ENCODE data around the gene CHD2. TPM values are rescaled to one million over a fixed set of nuclear protein-coding genes. Genes with fewer than 3 reads are reported as not detected.

The CHD2 gene
- total RNA-seq, 1 experiment from 2014 or later = 81.8 TPM

- ATAC-seq (no peak), DNase-seq (ENCODE audit: low read depth, low spot score) (no peak)
- in situ Hi-C loops (cut with HindIII; ENCODE audit: low pct_unique_long_range_greater_than_20kb, low sequenced_read_pairs) (no loop called here), intact Hi-C loops (cut with micrococcal nuclease; ENCODE audit: unreplicated experiment) (no loop called here)
- Histone ChIP-seq H3K4me3 (ENCODE audit: low read depth in 2 of 2, low read length in 2 of 2) (peak overlapping the region; percentile 85), H3K36me3 (ENCODE audit: control insufficient read depth, insufficient read depth, low read length) (peaks cover 64% of the 10 kb centered on the region), H3K9me3 (ENCODE audit: control insufficient read depth, insufficient read depth, low read depth, low read length) (no peaks in the 10 kb centered on the region), H3K4me1 (ENCODE audit: control insufficient read depth, insufficient read depth, low read length) (peaks cover 44% of the 10 kb centered on the region), H3K27ac (ENCODE audit: low read length) (peak overlapping the region; percentile 98), H3K27me3 (ENCODE audit: control insufficient read depth, insufficient read depth, low read length) (no peaks in the 10 kb centered on the region)
- CTCF ChIA-PET = interaction anchor here (0.7 kb wide), 1 partner anchor 15 kb away, joined by 5 read pairs; no protein-coding TSS in a partner anchor
- TF ChIP-seq TCF7L2 (IDR thresholded peaks at IDR 0.05; ENCODE audit: low read depth, low read length) (no peak), POLR2AphosphoS5 (IDR thresholded peaks at IDR 0.05; ENCODE audit: low read depth, low read length) (peak; percentile 19; the same call in 1 of the 2 replicates), CTCF (IDR thresholded peaks at IDR 0.05) (no peak)
- no TSS peak for BruUV-seq (replicated peaks)
- POLR2A ChIA-PET = interaction anchor here (0.5 to 4.6 kb wide), 8 partner anchors 16 to 135 kb away, joined by 3 to 84 read pairs (median 6); partner anchors contain the start of gene CHD2
These were observed 15.5 kb upstream of the CHD2 start for GRCh38 chr15:92884436-92885223.

GRCh38 chr15:92885224-92886041 is 14.7 kb upstream of the CHD2 start:
- Histone ChIP-seq H3K4me3 (ENCODE audit: low read depth in 2 of 2, low read length in 2 of 2) (peak overlapping the region; percentile 85), H3K9me3 (ENCODE audit: control insufficient read depth, insufficient read depth, low read depth, low read length) (no peaks in the 10 kb centered on the region), H3K27me3 (ENCODE audit: control insufficient read depth, insufficient read depth, low read length) (no peaks in the 10 kb centered on the region), H3K27ac (ENCODE audit: low read length) (peak overlapping the region; percentile 98), H3K36me3 (ENCODE audit: control insufficient read depth, insufficient read depth, low read length) (peaks cover 67% of the 10 kb centered on the region), H3K4me1 (ENCODE audit: control insufficient read depth, insufficient read depth, low read length) (peaks cover 39% of the 10 kb centered on the region)
- ChIA-PET POLR2A (interaction anchor here (0.5 to 4.6 kb wide), 8 partner anchors 15 to 112 kb away, joined by 3 to 84 read pairs (median 4); partner anchors contain the start of gene CHD2), CTCF (interaction anchor here (0.7 kb wide), 1 partner anchor 14 kb away, joined by 5 read pairs; no protein-coding TSS in a partner anchor)
- in situ Hi-C loops (cut with HindIII; ENCODE audit: low pct_unique_long_range_greater_than_20kb, low sequenced_read_pairs) = no loop called here
- no TSS peak for BruUV-seq (replicated peaks)
- DNase-seq (ENCODE audit: low read depth, low spot score) (no peak), ATAC-seq (no peak)
- TF ChIP-seq POLR2AphosphoS5 (IDR thresholded peaks at IDR 0.05; ENCODE audit: low read depth, low read length) (peak; percentile 21; the same call in 1 of the 2 replicates), REST (IDR thresholded peaks at IDR 0.05; ENCODE audit: insufficient read depth in 1 of 2, low read depth in 2 of 2, low read length in 1 of 2) (no peak), SIN3A (IDR thresholded peaks at IDR 0.05; ENCODE audit: borderline replicate concordance, insufficient read depth, low read depth, low read length) (no peak), TCF7L2 (IDR thresholded peaks at IDR 0.05; ENCODE audit: low read depth, low read length) (no peak), CTCF (IDR thresholded peaks at IDR 0.05) (no peak)
- intact Hi-C loops (cut with micrococcal nuclease; ENCODE audit: unreplicated experiment) = no loop called here
